B cell (primary cell): Measurements from ENCODE around the gene TSNAX. TPM values are rescaled to one million over a fixed set of nuclear protein-coding genes. Genes with fewer than 3 reads are reported as not detected.

Experiments used
- ATAC-seq: fragments of 200-7000 bp; cut with Tn5 transposase; one replicate; pipeline ENCODE4 v1.10.0; 2021; ENCODE audit warnings: low read depth, mild to moderate bottlenecking, moderate number of reproducible peaks, moderate library complexity
- CTCF ChIA-PET: fragments of 350-600 bp; sonication (Branson Sonifier 250); formaldehyde crosslinking; loops from one replicate; lab custom pipeline; 2021; ENCODE audit warnings: antibody characterized with exemption, inconsistent platforms; lab: Charles Lee
- POLR2A ChIA-PET: fragments of 350-600 bp; sonication (Branson Sonifier 250); formaldehyde crosslinking; loops from one replicate; lab custom pipeline; 2021; ENCODE audit warnings: antibody characterized with exemption; lab: Charles Lee
- DNase-seq: peaks from one replicate; pipeline ENCODE4 v3.0.0; 2013
- H2AFZ ChIP-seq: 2 replicates; pipeline ENCODE4 v1.6.1; 2012; ENCODE audit warnings: mild to moderate bottlenecking, low read depth, low read length; ENCODE audit not compliant: insufficient read depth, poor library complexity, severe bottlenecking
- H3K27ac ChIP-seq, 2 donors: 1 replicate in 1 of 2; 2 replicates in 1 of 2; pipeline ENCODE4 v1.5.1; 2012 to 2013; ENCODE audit warnings: low read length in 2 of 2, mild to moderate bottlenecking in 2 of 2, moderate library complexity in 1 of 2
- H3K27me3 ChIP-seq, 4 experiments: fragments of 200-600 bp in 1 of 4; sonication (generic) in 1 of 4; replicated peaks in 1 of 4; 1 replicate in 2 of 4; 2 replicates in 2 of 4; pipeline versions ENCODE4 v1.6.1 to v1.7.0; 2013 to 2016; ENCODE audit warnings: low read length in 3 of 4, mild to moderate bottlenecking in 2 of 4, mixed read lengths in 1 of 4, moderate library complexity in 1 of 4; ENCODE audit not compliant: insufficient read depth in 4 of 4, control insufficient read depth in 3 of 4; ENCODE audit errors: control extremely low read depth in 1 of 4
- H3K36me3 ChIP-seq, 2 experiments: replicated peaks in 1 of 2; 1 replicate in 1 of 2; 2 replicates in 1 of 2; pipeline versions ENCODE4 v1.6.1 to v1.7.1; 2013; ENCODE audit warnings: low read length in 1 of 2; ENCODE audit not compliant: insufficient read depth in 2 of 2, control insufficient read depth in 1 of 2; ENCODE audit errors: control extremely low read depth in 1 of 2, extremely low read depth in 1 of 2
- H3K4me1 ChIP-seq, 2 donors: fragments of 200-600 bp in 1 of 2; sonication (generic) in 1 of 2; 1 replicate in 1 of 2; 2 replicates in 1 of 2; pipeline versions ENCODE4 v1.5.1 to v1.6.1; 2013 to 2017; ENCODE audit warnings: low read length in 2 of 2; ENCODE audit not compliant: control insufficient read depth in 2 of 2, insufficient read depth in 2 of 2
- H3K4me2 ChIP-seq: replicated peaks from 2 replicates; pipeline ENCODE3; 2012; ENCODE audit warnings: mild to moderate bottlenecking, low read depth, low read length; ENCODE audit not compliant: poor library complexity, severe bottlenecking
- H3K4me3 ChIP-seq, 5 experiments: fragments of 200-600 bp in 1 of 5; sonication (generic) in 1 of 5; 1 replicate in 3 of 5; 2 replicates in 2 of 5; pipeline versions ENCODE4 v1.5.1 to v1.7.0; 2011 to 2016; ENCODE audit warnings: low read length in 4 of 5, mild to moderate bottlenecking in 4 of 5, low read depth in 2 of 5, control low read depth in 1 of 5, moderate library complexity in 1 of 5; ENCODE audit not compliant: insufficient read depth in 1 of 5; ENCODE audit errors: control extremely low read depth in 1 of 5, extremely low read depth in 1 of 5
- H3K79me2 ChIP-seq: fragments of 200-600 bp; sonication (generic); one replicate; pipeline ENCODE4 v1.6.0; 2016; ENCODE audit warnings: low read length; ENCODE audit not compliant: control insufficient read depth, insufficient read depth
- H3K9ac ChIP-seq: fragments of 200-600 bp; sonication (generic); 2 replicates; pipeline ENCODE4 v1.6.1; 2017; ENCODE audit warnings: mild to moderate bottlenecking, low read length, moderate library complexity
- H3K9me3 ChIP-seq, 3 donors: one replicate each; pipeline versions ENCODE4 v1.6.1 to v1.7.1; 2013; ENCODE audit warnings: low read length in 2 of 3; ENCODE audit not compliant: control insufficient read depth in 2 of 3, insufficient read depth in 1 of 3; ENCODE audit errors: control extremely low read depth in 1 of 3
- H4K20me1 ChIP-seq: 2 replicates; pipeline ENCODE4 v1.6.0; 2012; ENCODE audit warnings: mild to moderate bottlenecking, low read length; ENCODE audit not compliant: insufficient read depth, control insufficient read depth, poor library complexity, severe bottlenecking
- H3K27ac Mint-ChIP-seq: one replicate; pipeline ENCODE4 v1.8.0; 2021; ENCODE audit warnings: mixed read lengths
- H3K27me3 Mint-ChIP-seq: one replicate; pipeline ENCODE4 v1.8.0; 2021; ENCODE audit warnings: mixed read lengths
- H3K4me1 Mint-ChIP-seq: one replicate; pipeline ENCODE4 v1.8.0; 2021; ENCODE audit warnings: mixed read lengths
- H3K4me3 Mint-ChIP-seq: one replicate; pipeline ENCODE4 v1.8.0; 2021; ENCODE audit warnings: mixed read lengths
- H3K9me3 Mint-ChIP-seq: one replicate; pipeline ENCODE4 v1.8.0; 2022; ENCODE audit warnings: mixed read lengths; ENCODE audit not compliant: insufficient read depth
- EZH2 ChIP-seq: IDR thresholded peaks from 2 replicates; pipeline ENCODE4 v1.6.1; 2012; ENCODE audit warnings: borderline replicate concordance, low read depth, mild to moderate bottlenecking, moderate library complexity, low read length; ENCODE audit not compliant: insufficient read depth, poor library complexity, severe bottlenecking
- WGBS: methylation state at CpG from one replicate; pipeline ENCODE4 v1.1.5; 2013; ENCODE audit warnings: missing lambda C conversion rate; ENCODE audit not compliant: insufficient coverage; 5-methylcytosine and 5-hydroxymethylcytosine counted together
- intact Hi-C: fragments of 100-400 bp; cut with micrococcal nuclease; formaldehyde crosslinking; loops from one replicate; pipeline ENCODE4 v1.10.0; 2022
- polyA plus RNA-seq: library from polyadenylated mRNA; depleted of rRNA; stranded (reverse); fragments of >200 nt; gene quantifications from 2 replicates; pipeline ENCODE4 v1.2.3, GENCODE V29; 2012
- total RNA-seq, 2 donors: library from RNA; stranded (reverse); fragments of 120-200 nt in 1 of 2; gene quantifications; 1 replicate in 1 of 2; 2 replicates in 1 of 2; pipeline versions ENCODE4 v1.2.3 to v1.2.4, GENCODE V29; 2013 to 2022
- TF ChIP-seq, protein P1 (sequence below): fragments of 200-600 bp; IDR thresholded peaks from one replicate; pipeline ENCODE4 v1.8.0; 2022; ENCODE audit warnings: antibody characterized with exemption, mild to moderate bottlenecking

TSNAX gene
- total and polyA plus RNA-seq, 2 donors (not counting 1 experiment from before 2014, with no cell fraction given): 9.0 to 41.4 TPM

DNA sequence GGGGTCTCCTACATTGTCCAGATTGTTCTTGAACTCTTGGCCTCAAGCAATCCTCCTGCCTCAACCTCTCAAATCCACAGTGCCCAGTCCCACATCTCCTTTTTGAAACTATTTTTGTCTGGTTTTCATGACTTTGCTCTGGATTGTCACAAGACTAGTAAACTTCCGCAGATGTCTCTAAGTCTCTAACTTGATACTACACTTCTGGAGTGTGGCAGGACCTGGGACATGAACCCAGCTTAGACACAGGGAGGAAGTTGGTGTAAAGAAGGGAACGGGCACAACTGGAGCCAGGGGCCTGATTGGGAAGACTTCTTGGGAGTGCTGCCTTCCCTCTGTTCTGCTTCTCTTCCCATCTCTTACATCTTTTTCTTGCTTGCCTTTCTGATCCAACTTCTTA, 81.9 kb downstream of the TSNAX start:
- Mint-ChIP-seq H3K4me1 (peaks cover 58% of the 10 kb centered on the region), H3K27me3 (peaks cover 12% of the 10 kb centered on the region), H3K27ac (no peak overlapping the region), H3K4me3 (no peak overlapping the region), H3K9me3 (no peaks in the 10 kb centered on the region)
- Histone ChIP-seq H3K4me1 (peaks cover 52% of the 10 kb centered on the region in 2 donors), H3K4me2 (peak overlapping the region; percentile 71), H2AFZ (no peak overlapping the region), H3K4me3 (no peak overlapping the region), H3K9me3 (peaks cover 0 to 17% (median 11%) of the 10 kb centered on the region in 3 donors), H3K9ac (no peak overlapping the region), H3K27me3 (peaks cover 0 to 3% (median under 1%) of the 10 kb centered on the region in 4 experiments), H3K79me2 (no peaks in the 10 kb centered on the region), H4K20me1 (no peaks in the 10 kb centered on the region), H3K36me3 (no peaks in the 10 kb centered on the region), H3K27ac (no peak overlapping the region)
- ChIA-PET POLR2A (interaction anchor here (0.5 kb wide), 1 partner anchor 395 kb away, joined by 3 read pairs; no protein-coding TSS in a partner anchor), CTCF (interaction anchor here (0.9 kb wide), 1 partner anchor 570 kb away, joined by 3 read pairs; the partner anchor contains the start of gene FAM89A)
- ATAC-seq (no peak), DNase-seq (no peak)
- intact Hi-C loops: no loop called here
- TF ChIP-seq EZH2: no peak
- TF ChIP-seq, protein P1, sequence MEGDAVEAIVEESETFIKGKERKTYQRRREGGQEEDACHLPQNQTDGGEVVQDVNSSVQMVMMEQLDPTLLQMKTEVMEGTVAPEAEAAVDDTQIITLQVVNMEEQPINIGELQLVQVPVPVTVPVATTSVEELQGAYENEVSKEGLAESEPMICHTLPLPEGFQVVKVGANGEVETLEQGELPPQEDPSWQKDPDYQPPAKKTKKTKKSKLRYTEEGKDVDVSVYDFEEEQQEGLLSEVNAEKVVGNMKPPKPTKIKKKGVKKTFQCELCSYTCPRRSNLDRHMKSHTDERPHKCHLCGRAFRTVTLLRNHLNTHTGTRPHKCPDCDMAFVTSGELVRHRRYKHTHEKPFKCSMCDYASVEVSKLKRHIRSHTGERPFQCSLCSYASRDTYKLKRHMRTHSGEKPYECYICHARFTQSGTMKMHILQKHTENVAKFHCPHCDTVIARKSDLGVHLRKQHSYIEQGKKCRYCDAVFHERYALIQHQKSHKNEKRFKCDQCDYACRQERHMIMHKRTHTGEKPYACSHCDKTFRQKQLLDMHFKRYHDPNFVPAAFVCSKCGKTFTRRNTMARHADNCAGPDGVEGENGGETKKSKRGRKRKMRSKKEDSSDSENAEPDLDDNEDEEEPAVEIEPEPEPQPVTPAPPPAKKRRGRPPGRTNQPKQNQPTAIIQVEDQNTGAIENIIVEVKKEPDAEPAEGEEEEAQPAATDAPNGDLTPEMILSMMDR: no peak
- WGBS: 100% methylated on average over 1 of the region's 2 CpGs

DNA sequence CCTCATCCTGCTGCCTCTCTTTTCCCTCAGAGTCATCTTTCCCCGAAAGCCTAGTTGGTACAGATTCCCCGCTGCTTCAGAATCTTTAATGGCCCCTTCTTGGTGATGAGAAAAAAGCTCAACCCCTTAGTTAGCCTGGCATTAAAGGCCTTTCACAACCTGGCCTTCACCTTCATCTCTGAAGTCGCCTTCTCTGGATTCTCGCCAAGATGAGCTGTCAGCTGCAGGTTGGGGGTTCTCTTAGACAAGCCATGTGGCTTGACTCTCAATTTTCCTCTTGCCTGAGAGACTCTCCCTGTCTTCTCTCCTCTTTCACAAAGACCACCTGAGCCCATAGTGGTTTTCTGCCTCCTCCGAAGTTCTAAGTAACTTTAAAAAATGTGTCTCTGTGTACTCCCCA, 82.6 kb downstream of the TSNAX start:
- Histone ChIP-seq H3K9ac (no peak overlapping the region), H3K36me3 (no peaks in the 10 kb centered on the region), H3K4me2 (peak overlapping the region; percentile 71), H3K4me3 (no peak overlapping the region), H3K27ac (no peak overlapping the region), H3K9me3 (peaks cover 0 to 17% (median 11%) of the 10 kb centered on the region in 3 donors), H3K27me3 (peaks cover 0 to 3% (median 0%) of the 10 kb centered on the region in 4 experiments), H3K4me1 (peaks cover 52 to 56% of the 10 kb centered on the region in 2 donors), H3K79me2 (no peaks in the 10 kb centered on the region), H2AFZ (peak overlapping the region; percentile 19), H4K20me1 (no peaks in the 10 kb centered on the region)
- ATAC-seq: no peak
- WGBS: 93% methylated on average over 3 of the region's 5 CpGs
- ChIA-PET POLR2A (interaction anchor here (0.5 kb wide), 1 partner anchor 396 kb away, joined by 3 read pairs; no protein-coding TSS in a partner anchor), CTCF (interaction anchor here (0.9 kb wide), 2 partner anchors 10 to 571 kb away, joined by 3 to 4 read pairs; partner anchors contain the start of gene FAM89A)
- no peak for DNase-seq
- intact Hi-C loops: no loop called here
- Mint-ChIP-seq H3K9me3 (no peaks in the 10 kb centered on the region), H3K27ac (peak overlapping the region; percentile 17), H3K4me1 (peaks cover 62% of the 10 kb centered on the region), H3K4me3 (peak overlapping the region; percentile 8), H3K27me3 (peaks cover 12% of the 10 kb centered on the region)
- TF ChIP-seq EZH2: no peak
- TF ChIP-seq, protein P1: no peak
